Embryonic facial prominence (tissue), 1 donor: ENCODE measurements around the gene PHF14.
"Not testable (repeated sequence)": the region's sequence is repeated elsewhere in the genome, so short reads cannot be mapped to it uniquely, and the experiment has no call there.

ENCODE experiments used
- DNase-seq: peaks from one replicate; pipeline ENCODE4 v3.0.0-alpha.2; 2016; ENCODE audit errors: extremely low spot score

PHF14 gene

DNA sequence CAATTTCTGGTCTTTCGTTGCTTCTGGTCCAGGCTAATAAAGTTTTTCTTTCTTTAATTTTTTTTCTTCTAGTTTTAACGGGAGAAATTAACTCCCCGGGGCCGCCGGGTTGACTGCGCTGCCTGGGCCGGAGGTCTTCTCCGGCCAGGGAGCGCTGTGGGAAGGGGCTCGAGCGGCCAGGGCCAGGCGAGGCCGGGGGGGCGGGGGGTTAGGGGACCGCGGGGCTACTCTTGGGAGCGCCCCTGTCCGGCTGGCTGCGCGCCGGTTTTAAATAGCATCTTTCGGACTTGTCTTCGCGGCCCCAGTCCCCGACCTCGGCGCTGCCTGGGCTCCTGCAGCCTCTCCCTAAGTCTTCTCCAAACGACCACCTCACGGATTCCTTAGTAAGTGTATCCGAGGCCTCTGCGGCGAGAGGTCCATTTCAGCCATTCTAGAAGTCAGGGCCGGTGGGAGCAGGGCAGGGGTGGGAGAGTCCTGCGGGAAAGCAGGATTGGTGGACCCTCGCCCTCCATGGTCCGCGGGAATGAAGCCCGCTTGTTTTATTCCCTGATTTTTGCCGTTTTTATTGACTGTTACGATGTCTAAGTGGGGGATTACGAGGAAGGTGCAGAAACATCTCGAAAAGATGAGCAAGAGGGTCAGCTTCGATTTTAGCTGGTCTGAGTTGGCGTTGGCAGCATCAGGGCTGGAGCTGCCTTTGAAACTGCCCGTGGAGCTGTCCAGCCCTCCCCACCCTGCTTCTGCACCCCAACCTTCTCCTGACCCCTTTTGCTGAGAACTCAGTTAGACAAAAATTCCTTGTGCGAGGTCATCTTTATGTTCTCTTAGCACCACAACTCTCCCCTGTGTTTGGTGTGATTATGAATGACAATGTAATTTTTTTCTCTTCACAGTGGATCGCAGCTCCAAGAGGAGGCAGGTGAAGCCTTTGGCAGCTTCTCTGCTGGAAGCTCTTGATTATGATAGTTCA lies 555 bp downstream of the PHF14 start:
- no peak for DNase-seq

DNA sequence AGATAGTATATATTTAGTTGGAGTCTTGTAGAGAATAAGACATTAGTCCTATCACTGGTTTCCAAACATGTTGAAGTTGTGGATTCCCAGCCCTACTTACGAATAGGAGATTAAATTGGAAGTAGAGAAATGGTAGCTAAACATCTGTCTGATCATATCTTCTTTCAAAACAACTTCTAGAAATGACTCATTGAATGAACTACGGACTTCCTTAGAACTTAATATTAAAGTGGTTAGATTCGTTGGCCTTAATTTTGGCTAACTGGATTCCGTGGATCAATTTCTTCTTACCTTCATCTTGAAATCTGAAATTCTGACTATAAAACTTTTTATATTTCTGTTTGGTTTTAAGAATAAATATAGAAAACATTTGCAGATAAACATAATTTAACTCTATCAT lies 3.4 kb downstream of the PHF14 start:
- DNase-seq, result no peak

DNA sequence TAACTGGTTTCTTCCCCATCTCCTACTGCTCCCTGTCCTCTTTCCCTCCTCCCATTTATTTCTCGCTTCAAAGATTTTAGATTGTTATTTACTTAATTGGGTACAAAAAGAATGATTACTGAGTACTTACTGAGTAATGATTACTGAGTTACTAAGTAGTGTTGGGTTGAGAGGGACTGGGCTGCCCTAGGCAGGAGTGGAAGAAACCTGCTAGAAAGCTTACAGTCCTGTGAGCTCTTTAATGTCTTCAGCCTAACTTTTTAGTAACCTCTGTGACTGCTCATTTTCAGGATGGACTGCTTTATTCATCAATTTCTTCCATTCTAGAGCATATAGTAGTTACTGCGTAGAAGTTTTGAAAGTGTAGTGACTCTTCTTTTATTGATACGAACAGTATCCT lies 7.6 kb downstream of the PHF14 start:
- no peak for DNase-seq

DNA sequence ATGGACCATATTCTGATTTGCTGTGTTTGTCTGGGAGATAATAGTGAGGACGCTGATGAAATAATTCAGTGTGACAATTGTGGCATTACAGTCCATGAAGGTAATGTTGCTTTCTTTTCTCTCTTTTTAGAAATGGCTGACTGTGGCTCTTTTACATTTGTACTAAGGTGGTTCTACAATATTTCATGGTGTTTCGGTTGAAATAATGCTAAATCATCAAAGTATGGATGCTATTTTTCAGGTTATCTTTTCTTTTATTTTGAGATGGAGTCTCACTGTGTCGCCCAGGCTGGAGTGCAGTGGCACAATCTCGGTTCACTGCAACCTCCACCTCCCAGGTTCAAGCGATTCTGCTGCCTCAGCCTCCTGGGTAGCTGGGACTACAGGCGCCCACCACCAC lies 17.1 kb downstream of the PHF14 start:
- DNase-seq, result not testable (repeated sequence)

DNA sequence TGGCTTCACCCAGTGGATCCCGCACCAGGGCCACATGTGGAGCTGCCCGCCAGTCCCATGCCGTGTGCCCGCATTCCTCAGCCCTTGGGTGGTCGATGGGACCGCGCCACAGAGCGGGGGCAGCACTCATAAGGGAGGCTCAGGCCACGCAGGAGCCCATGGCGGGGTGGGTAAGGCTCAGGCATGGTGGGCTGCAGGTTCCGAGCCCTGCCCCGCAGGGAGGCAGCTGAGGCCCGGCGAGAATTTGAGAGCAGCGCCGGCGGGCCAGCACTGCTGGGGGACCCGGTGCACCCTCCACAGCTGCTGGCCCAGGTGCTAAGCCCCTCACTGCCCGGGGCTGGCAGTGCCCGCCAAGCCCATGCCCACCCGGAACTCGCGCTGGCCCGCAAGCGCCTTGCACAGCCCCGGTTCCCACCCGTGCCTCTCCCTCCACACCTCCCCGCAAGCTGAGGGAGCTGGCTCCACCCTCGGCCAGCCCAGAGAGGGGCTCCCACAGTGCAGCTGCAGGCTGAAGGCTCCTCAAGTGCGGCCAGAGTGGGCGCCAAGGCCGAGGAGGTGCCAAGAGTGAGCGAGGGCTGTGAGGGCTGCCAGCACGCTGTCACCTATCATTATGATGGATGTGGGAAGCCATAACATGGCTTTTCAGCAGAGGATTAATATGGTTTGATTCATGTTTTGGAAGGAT lies 22.0 kb downstream of the PHF14 start:
- not testable (repeated sequence) for DNase-seq

DNA sequence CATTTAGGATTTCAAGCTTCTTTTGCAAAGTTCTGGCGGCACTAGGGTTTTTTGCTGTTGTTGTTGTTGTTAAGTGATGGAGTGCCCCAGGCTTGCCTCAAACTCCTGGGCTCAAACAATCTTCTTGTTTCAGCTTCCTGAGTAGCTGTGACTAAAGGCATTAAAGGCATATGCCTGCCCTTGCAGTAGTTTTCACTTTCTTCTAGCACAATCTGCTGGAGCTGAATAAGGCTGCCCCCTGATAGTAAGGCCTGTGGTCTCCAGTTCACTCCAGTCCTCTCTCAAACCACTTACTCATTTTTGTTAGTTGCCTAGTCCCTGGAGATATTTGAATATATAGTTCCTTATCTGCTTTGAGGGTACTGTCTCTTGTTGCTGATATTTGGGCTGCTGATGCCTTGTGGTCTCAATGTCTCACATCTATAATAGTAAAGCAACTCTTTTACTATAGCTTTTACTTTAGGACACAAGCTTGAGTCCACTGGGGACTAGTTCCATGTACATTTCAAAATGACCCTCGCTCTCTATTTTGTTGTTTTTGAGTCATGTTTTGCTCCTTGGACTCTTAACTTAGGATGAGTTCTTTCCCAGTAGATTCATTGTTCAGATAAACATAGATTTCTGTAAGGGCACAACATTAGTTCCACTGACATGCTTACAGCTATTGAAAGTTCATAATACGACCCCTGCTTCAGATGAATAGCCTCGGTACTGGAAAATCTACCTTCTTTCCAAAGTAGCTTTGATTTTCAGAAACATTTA lies 25.5 kb downstream of the PHF14 start:
- no peak for DNase-seq

DNA sequence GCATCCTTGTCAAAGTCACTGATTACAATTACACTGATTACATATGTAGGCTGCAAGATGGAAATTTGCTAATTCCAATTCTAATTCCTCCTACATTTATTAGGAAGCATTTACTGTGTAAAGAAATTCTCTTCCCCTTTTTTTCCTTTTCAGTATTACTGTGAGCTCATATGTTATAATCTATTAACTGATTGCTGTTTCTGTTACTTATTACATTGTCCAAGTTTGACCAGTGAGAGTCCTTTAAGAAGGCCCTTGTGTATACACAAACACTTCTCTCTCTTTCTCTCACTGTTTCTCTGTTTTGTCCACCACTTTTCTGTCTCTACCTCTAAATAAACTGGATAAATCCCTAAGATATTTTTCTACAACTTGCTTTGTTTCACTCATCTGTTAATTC lies 31.5 kb downstream of the PHF14 start:
- no peak for DNase-seq

DNA sequence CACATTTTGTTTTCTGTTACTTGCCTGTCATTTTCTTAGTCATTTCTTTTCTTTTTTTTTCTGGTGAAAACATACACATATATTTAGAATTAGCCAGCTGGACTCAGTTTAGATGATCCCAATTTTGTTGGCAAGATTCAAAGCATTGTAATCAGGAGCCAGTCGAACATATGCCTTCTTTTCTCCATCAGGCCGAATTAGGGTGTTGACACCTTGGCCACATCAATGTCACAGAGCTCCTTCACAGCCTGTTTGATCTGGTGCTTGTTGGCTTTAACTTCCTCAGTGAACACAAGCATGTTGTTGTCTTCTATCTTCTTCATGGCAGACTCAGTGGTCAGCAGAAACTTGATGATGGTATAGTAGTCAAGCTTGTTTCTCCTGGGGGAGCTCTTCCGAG lies 32.6 kb downstream of the PHF14 start:
- no peak for DNase-seq

DNA sequence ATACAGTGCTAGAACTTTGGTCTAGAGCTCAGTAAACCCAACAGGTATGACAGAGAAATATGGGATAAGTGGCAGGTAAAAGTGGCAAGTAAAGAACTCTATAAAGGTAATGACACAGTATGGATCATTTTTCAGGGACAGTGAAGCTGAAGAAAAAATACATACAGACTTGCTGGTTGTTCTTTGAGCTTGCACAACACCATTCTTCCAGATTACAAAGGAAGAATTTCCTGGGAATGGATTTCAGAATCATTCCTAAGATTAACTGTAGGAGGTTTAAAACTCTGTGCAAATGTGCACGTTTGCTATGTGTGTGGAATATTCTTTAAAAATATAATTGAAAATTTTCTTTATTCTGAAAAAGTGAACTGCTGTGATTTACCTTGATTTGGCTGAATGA lies 36.0 kb downstream of the PHF14 start:
- DNase-seq, result no peak

DNA sequence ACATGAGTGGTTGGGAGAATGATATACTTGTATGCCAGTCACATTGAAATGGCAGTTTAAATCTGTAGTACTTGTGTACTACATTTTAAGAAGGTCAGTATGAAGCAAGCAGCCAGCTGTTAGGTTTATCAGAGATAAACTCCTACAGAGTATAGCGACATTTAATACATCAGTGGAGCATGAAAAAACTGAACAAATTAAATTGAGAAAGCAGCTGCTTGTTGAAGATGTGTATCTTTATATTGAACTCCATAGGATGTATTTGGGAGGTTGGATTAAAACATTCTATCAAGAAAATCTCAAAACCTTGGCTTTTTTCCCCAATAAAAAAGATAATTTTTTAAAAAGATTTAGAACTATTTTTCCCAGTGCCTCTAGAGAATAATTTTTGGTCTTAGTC lies 47.8 kb downstream of the PHF14 start:
- no peak for DNase-seq

DNA sequence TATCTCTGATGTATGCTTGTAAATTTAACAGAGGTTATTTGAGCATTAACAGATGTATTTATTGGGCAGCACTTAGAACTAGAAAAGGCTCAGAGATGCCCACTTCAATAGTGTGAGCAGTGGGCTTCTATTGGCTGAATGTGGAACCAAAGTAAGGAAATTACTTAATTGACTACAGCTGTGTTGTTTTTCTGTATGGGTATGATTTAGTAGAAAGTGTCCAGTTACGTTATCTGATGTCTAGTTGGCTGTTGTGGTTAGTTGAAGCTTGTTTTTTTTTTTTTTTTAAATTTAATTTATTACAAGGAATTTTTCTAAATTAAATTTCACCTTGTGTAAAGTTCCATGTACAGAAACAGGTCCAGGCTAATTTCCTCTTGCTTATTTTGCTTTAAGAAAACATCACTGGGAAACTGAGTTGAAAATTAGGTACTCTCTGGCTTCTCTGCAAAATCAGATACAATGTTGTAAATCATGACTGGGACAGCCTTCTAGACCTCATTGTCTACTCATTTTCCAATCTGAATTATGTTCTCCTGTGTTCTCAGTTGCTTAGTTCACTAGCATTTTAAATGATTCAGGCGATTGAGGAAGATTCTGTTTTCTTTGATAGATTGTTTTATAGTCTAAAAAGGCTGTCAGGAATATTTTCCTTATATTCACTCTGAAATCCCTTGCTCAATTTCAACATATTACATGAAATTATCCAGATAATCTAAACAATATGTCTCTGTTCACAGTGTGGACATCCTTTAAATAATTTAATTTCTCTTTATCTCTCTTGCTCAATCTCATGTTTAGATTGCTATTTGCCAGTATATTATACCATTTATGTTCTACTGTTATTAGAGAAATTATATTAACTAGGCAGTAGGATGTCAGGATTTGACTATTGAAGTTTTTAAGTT lies 53.0 kb downstream of the PHF14 start:
- DNase-seq, result no peak

DNA sequence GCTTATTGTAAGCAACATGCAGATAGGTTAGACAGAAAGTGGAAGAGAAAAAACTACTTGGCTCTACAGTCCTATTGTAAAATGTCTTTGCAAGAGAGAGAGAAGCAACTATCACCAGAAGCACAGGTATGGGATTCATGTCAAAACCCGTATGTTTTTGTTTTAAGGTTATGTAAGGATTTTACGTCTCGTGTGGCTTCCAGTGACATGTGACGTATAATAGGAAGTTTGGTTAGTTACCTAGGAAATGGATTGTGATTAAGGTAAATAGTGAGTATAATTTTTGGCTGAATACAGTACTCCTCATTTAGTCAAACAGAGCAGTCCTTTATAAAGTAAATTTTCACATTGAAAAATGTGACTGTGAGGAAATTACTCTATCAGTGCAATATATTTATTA lies 62.0 kb downstream of the PHF14 start:
- no peak for DNase-seq

DNA sequence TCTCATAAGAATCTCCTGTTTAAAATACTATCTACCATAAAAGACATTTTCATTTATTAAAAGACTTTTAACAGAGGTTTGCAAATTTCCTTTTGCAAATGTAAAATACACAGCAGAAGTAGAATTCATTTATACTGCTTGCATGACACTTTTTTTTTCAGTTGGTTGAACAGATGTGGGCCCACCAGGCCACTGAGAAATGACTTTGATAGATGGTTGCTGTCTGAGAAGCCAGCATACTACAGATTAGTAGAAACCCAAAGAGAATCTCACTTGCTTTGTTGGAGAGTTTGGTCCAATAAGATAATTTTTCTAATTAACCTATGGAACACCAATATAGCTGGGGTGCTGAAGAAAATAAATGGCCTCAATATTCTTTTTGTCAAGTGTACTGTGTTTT lies 66.3 kb downstream of the PHF14 start:
- no peak for DNase-seq

DNA sequence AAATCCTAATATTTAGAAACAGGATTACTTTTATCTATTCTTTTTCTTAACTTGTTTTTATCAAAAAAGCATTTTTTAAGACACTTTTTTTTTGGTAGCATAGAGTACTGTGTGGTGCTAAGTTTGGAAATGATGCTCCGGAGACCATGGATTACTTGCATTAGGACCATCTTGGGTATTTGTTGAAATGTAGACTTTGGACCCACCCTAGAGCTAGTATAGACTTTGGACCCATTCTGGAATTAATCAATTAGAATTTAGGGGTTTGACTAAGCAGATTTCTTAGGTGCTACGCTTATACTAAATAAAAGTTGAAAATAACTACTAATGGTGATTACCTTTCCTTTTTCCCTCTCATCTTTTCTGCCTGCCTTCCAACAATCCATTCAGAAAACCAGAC lies 80.4 kb downstream of the PHF14 start:
- DNase-seq, result no peak

DNA sequence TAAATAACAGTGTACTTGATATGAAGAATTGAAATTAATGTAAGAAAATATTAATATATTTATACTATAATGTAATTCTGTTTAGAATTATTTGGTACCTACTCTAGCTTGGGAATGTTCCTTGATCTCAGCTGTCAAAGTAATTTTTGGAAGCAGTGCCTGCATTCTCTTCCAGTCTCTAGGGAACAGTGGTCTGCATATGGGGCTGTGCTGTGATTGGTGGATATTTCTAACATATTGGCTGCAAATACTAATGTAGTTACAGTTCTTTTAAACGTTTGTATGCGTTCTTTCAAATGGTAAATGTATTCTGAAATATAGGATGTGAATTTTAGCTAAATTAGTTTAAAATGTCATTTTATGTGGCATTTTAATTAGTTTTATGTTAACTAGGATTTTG lies 87.2 kb downstream of the PHF14 start:
- no peak for DNase-seq

DNA sequence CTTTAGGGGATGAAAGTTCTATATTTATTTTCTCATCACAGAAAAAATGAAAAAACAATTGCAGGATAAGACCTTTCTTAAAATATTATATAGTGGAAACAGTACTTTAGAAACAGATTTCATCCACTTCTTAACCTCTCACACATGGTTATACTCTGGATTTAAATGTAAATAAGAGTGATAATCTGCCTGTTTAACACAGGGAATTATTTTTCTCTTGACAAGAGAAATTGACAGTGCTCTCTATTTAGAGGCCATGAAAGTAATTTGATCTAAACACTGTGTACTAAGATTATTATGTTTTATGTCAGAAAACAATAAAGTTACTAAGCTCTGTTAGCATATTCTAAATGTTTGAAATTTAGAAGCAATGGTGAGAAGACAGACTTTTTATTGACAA lies 88.4 kb downstream of the PHF14 start:
- DNase-seq, result no peak

DNA sequence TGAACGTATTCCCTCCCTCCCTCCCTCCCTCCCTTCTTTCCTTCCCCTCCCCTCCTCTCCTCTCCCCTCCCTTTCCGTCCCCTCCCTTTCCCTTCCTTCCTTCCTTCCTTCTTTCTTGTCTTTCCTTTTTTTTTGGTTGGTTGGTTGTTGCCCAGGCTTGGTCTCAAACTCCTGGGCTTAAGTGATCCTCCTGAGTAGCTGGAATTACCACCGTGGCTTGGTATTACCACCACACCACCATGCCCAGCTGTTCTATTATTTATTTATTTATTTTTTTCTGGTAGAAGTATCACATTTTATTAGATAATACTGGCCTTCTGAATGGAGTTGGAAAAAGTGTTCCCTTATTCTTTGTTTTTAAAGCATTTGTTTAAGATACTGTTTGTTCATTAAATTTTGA lies 95.9 kb downstream of the PHF14 start:
- DNase-seq, result no peak

DNA sequence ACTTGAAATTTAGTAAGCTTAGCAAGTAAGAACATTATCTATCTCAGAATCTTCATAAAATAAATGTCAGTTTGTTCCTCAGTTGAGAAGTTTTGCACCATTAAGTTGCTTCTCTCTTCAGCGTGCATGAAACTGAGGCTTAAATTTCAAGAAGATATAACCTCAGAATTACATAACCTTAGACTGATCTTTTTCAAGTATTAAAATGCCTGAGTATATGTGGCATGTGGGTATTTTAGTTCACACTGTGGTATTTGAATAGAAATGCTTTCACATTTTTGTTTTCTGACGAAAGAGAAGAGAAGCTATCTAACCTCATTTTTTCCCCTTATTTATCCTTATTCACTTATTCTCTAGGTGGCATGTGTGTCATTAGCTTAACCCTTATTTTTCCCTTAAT lies 104.1 kb downstream of the PHF14 start:
- no peak for DNase-seq

DNA sequence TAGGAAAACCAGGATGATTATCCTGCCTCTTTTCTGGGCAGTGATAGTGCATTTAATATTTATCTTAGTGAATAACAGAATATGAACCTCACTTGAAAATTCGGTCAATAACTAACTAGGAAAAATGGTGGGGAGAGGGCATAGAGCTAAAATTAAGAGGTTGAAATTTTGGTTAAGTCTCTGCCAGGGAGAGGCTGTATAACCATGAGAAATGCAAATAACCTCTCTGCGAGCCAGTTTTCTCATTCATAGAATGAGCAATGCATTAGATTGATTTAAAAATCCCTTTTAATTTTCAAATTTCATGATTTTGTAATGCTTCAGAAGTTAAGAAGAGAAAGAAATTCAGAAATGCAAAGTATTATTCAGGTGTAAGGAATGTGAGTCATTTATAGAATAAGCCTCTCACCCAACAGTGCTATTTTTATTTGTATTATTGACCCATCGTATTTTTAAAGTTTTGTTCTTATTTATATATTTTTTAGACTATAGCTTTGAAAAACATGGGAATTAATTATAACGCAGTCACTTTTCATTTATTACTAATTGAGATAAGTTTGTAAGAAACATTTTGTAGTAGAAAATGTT lies 104.7 kb downstream of the PHF14 start:
- DNase-seq, result no peak

DNA sequence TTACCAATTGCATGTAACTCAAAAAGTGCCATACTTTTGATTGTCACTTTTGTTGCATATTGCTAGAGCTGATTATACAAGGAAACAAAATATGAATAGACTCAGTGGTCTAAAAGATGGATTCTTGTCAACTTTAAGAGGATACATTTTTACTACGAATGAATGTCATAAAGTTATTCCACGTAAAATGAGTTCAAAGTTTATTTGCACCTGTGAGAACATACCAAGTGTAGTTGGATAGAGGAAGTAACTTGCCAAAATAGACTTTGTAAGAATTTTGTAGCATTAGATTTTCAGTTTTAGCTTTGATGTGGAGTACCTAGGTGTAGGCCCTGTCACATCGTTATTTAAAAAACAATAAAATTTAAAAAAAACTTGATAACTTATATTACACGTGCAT lies 106.2 kb downstream of the PHF14 start:
- no peak for DNase-seq

DNA sequence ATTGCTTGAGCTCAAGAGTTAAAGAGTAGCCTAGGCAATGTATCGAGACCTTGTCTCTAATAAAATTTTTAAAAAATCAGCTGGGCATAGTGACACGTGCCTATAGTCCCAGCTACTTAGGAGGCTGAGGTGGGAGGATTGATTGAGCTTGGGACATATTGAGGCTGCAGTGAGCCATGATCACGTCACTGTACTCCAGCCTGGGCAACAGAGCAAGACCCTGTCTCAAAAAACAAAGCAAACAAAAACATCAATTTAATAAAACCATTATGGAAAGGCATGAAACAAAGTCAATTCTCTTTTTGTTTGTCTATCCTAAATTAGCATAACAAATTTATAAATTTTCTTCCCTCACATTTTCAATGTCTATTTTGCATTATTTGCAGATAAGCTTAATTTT lies 108.4 kb downstream of the PHF14 start:
- no peak for DNase-seq
